Activated CD8-positive, alpha-beta T cell treated with anti-CD3 and anti-CD28 coated beads for 36 hours (primary cell): Measurements from ENCODE around the gene PHB1. TPM values are rescaled to one million over a fixed set of nuclear protein-coding genes. Genes with fewer than 3 reads are reported as not detected.

Source experiments
- ATAC-seq: fragments of 200-7000 bp; cut with Tn5 transposase; one replicate; pipeline ENCODE4 v1.10.0; 2021; ENCODE audit warnings: mild to moderate bottlenecking, moderate library complexity
- CTCF ChIA-PET: fragments of 350-600 bp; sonication (Branson Sonifier 250); formaldehyde crosslinking; loops from one replicate; lab custom pipeline; 2021; ENCODE audit warnings: antibody characterized with exemption; lab: Charles Lee
- POLR2A ChIA-PET: fragments of 350-600 bp; sonication (Branson Sonifier 250); formaldehyde crosslinking; loops from one replicate; lab custom pipeline; 2021; ENCODE audit warnings: antibody characterized with exemption; lab: Charles Lee
- DNase-seq: peaks from one replicate; pipeline ENCODE4 v3.0.0-alpha.2; 2020
- H3K27ac Mint-ChIP-seq: one replicate; pipeline ENCODE4 v1.8.0; 2021; ENCODE audit warnings: mild to moderate bottlenecking, mixed read lengths
- H3K27me3 Mint-ChIP-seq: one replicate; pipeline ENCODE4 v1.8.0; 2021; ENCODE audit warnings: mixed read lengths
- H3K36me3 Mint-ChIP-seq: one replicate; pipeline ENCODE4 v1.8.0; 2021; ENCODE audit warnings: low read depth, mixed read lengths
- H3K4me1 Mint-ChIP-seq: one replicate; pipeline ENCODE4 v1.8.0; 2021; ENCODE audit warnings: low read depth, mixed read lengths
- H3K4me3 Mint-ChIP-seq: one replicate; pipeline ENCODE4 v1.8.0; 2021; ENCODE audit warnings: mild to moderate bottlenecking, moderate library complexity, mixed read lengths
- H3K9me3 Mint-ChIP-seq: one replicate; pipeline ENCODE4 v1.8.0; 2021; ENCODE audit warnings: mixed read lengths
- CTCF ChIP-seq: fragments of 200-600 bp; IDR thresholded peaks from one replicate; pipeline ENCODE4 v1.8.0; 2022; ENCODE audit warnings: antibody characterized with exemption, mild to moderate bottlenecking
- intact Hi-C: fragments of 100-400 bp; cut with micrococcal nuclease; formaldehyde crosslinking; loops from one replicate; pipeline ENCODE4 v1.10.0; 2022
- total RNA-seq, 2 experiments: library from RNA; stranded (reverse); gene quantifications; one replicate each; pipeline ENCODE4 v1.2.3, GENCODE V29; 2021

PHB1 gene
- total RNA-seq, 2 experiments from 2014 or later: 363 to 381 TPM

- CTCF ChIA-PET: interaction anchor here (1.2 to 19.1 kb wide), 5 partner anchors 15 to 93 kb away, joined by 3 to 189 read pairs (median 4); no protein-coding TSS in a partner anchor
- TF ChIP-seq CTCF: no peak
- peaks cover 2% of the 10 kb centered on the region for H3K36me3 Mint-ChIP-seq
- DNase-seq (no peak), ATAC-seq (no peak)
- no peak overlapping the region for H3K4me3 Mint-ChIP-seq
- POLR2A ChIA-PET: interaction anchor here (0.8 to 1.2 kb wide), 2 partner anchors 24 to 66 kb away, joined by 3 read pairs; no protein-coding TSS in a partner anchor
- H3K27me3 Mint-ChIP-seq: no peaks in the 10 kb centered on the region
- H3K9me3 Mint-ChIP-seq: no peaks in the 10 kb centered on the region
- intact Hi-C loops: no loop called here
- H3K27ac Mint-ChIP-seq: no peak overlapping the region
- H3K4me1 Mint-ChIP-seq: peaks cover 28% of the 10 kb centered on the region
These were observed 29.7 kb downstream of the PHB1 start for GRCh38 chr17:49384951-49385350.

GRCh38 chr17:49383060-49383459 lies 31.6 kb downstream of the PHB1 start:
- Mint-ChIP-seq H3K9me3 (no peaks in the 10 kb centered on the region), H3K27ac (no peak overlapping the region), H3K4me1 (peaks cover 11% of the 10 kb centered on the region), H3K27me3 (no peaks in the 10 kb centered on the region), H3K36me3 (no peaks in the 10 kb centered on the region), H3K4me3 (no peak overlapping the region)
- ATAC-seq: no peak
- no peak for DNase-seq
- POLR2A ChIA-PET: no interaction called here
- CTCF ChIA-PET: interaction anchor here (4.1 to 19.1 kb wide), 2 partner anchors 14 to 65 kb away, joined by 21 to 189 read pairs; no protein-coding TSS in a partner anchor
- intact Hi-C loops: no loop called here
- TF ChIP-seq CTCF: no peak

GRCh38 chr17:49382556-49382955 lies 32.1 kb downstream of the PHB1 start:
- intact Hi-C loops: no loop called here
- H3K36me3 Mint-ChIP-seq: no peaks in the 10 kb centered on the region
- H3K9me3 Mint-ChIP-seq: no peaks in the 10 kb centered on the region
- H3K4me1 Mint-ChIP-seq: peaks cover 6% of the 10 kb centered on the region
- CTCF ChIA-PET: interaction anchor here (4.1 to 19.1 kb wide), 2 partner anchors 14 to 64 kb away, joined by 21 to 189 read pairs; no protein-coding TSS in a partner anchor
- no peak for DNase-seq
- no peak overlapping the region for H3K4me3 Mint-ChIP-seq
- no peak overlapping the region for H3K27ac Mint-ChIP-seq
- no peak for ATAC-seq
- no peak for TF ChIP-seq CTCF
- POLR2A ChIA-PET: no interaction called here
- H3K27me3 Mint-ChIP-seq: no peaks in the 10 kb centered on the region

GRCh38 chr17:49381793-49382192 lies 32.9 kb downstream of the PHB1 start:
- POLR2A ChIA-PET: no interaction called here
- CTCF ChIA-PET: interaction anchor here (4.1 to 19.1 kb wide), 2 partner anchors 13 to 64 kb away, joined by 21 to 189 read pairs; no protein-coding TSS in a partner anchor

More at GRCh38 chr17:49381793-49382192, 32.9 kb downstream of the PHB1 start:
- Mint-ChIP-seq H3K27ac (no peak overlapping the region), H3K36me3 (no peaks in the 10 kb centered on the region), H3K4me1 (no peaks in the 10 kb centered on the region), H3K27me3 (no peaks in the 10 kb centered on the region), H3K9me3 (no peaks in the 10 kb centered on the region), H3K4me3 (no peak overlapping the region)
- no peak for ATAC-seq
- DNase-seq: no peak
- intact Hi-C loops: no loop called here
- no peak for TF ChIP-seq CTCF
